HEK293 (cell line): ENCODE measurements around the gene MYLK4.

Experiments used
- TCF7L2 ChIP-seq: IDR thresholded peaks from 2 replicates; pipeline ENCODE4 v1.6.1; 2011; ENCODE audit warnings: low read depth, mild to moderate bottlenecking, inconsistent platforms, low read length, moderate library complexity, borderline replicate concordance
- ZNF518A ChIP-seq: fragments of 450-650 bp; formaldehyde crosslinking; conservative IDR thresholded peaks from 2 replicates; pipeline ENCODE4 v1.5.1; 2016; ENCODE audit warnings: low read depth, missing biosample characterization, missing genetic modification characterization

GRCh38 chr6:2714111-2714895 lies 36.4 kb downstream of the MYLK4 start:
- TF ChIP-seq ZNF518A (tag by site-specific recombination) (no peak), TCF7L2 (no peak)
